ENCODE measurements around the gene TIGD1. TPM values are rescaled to one million over a fixed set of nuclear protein-coding genes. Genes with fewer than 3 reads are reported as not detected.

Gene TIGD1
- polyA plus RNA-seq, 1 donor (not counting 4 experiments of a cell fraction or from before 2014, with no cell fraction given) = 2.3 TPM

GRCh38 chr2:232581725-232582124, 31.4 kb upstream of the TIGD1 start:
- Histone ChIP-seq H3K36me3 (ENCODE audit: control insufficient read depth in 2 of 2, extremely low read depth in 1 of 2, insufficient read depth in 2 of 2, low read length in 2 of 2) (peaks cover 2 to 13% of the 10 kb centered on the region in 2 experiments), H3K9me1 (ENCODE audit: control insufficient read depth, extremely low read depth, insufficient read depth, low read length) (no peaks in the 10 kb centered on the region), H3K4me1 (ENCODE audit: control insufficient read depth, extremely low read depth, insufficient read depth, low read length) (no peaks in the 10 kb centered on the region), H3K9ac (ENCODE audit: control insufficient read depth, extremely low read depth, insufficient read depth, low read length) (no peak overlapping the region), H3K27me3 (ENCODE audit: control insufficient read depth, extremely low read depth, insufficient read depth, low read length) (no peaks in the 10 kb centered on the region), H3K79me2 (ENCODE audit: control insufficient read depth, insufficient read depth, low read length) (no peaks in the 10 kb centered on the region), H4K20me1 (ENCODE audit: control insufficient read depth, extremely low read depth, insufficient read depth, low read length) (no peaks in the 10 kb centered on the region), H3K4me3 (ENCODE audit: control insufficient read depth in 2 of 3, extremely low read depth in 1 of 3, insufficient read depth in 2 of 3, low read depth in 1 of 3, low read length in 3 of 3) (no peak overlapping the region), H3K27ac (ENCODE audit: control insufficient read depth, insufficient read depth, low read length) (no peak overlapping the region), H3K9me3 (ENCODE audit: control insufficient read depth, low read depth, low read length) (no peaks in the 10 kb centered on the region), H2AFZ (ENCODE audit: control insufficient read depth, low read length) (no peak overlapping the region), H3K4me2 (ENCODE audit: control insufficient read depth, extremely low read depth, insufficient read depth, low read depth, low read length) (no peak overlapping the region)
- dilution Hi-C loops (cut with MboI; ENCODE audit: extremely low pct_ligation_motif_present, low sequenced_read_pairs) = no loop called here
- DNase-seq (ENCODE audit: low read depth, low spot score) = no peak
- FAIRE-seq = no peak
- no peak for TF ChIP-seq EZH2 (IDR thresholded peaks at IDR 0.05; ENCODE audit: low read length)
- TF ChIP-seq CTCF (optimal IDR thresholded peaks at IDR 0.05 in 1 of 3, IDR thresholded peaks at IDR 0.05 in 1 of 3, conservative IDR thresholded peaks at IDR 0.05 in 1 of 3; ENCODE audit: extremely low read depth in 1 of 3, insufficient read depth in 2 of 3, low read length in 3 of 3) = no peak

GRCh38 chr2:232580648-232580981, 30.3 kb upstream of the TIGD1 start:
- H3K36me3 ChIP-seq (ENCODE audit: control insufficient read depth in 2 of 2, extremely low read depth in 1 of 2, insufficient read depth in 2 of 2, low read length in 2 of 2) = peaks cover 2 to 13% of the 10 kb centered on the region in 2 experiments
- dilution Hi-C loops (cut with MboI; ENCODE audit: extremely low pct_ligation_motif_present, low sequenced_read_pairs) = no loop called here

More at GRCh38 chr2:232580648-232580981, 30.3 kb upstream of the TIGD1 start:
- Histone ChIP-seq H3K4me1 (ENCODE audit: control insufficient read depth, extremely low read depth, insufficient read depth, low read length) (no peaks in the 10 kb centered on the region), H3K27me3 (ENCODE audit: control insufficient read depth, extremely low read depth, insufficient read depth, low read length) (no peaks in the 10 kb centered on the region), H4K20me1 (ENCODE audit: control insufficient read depth, extremely low read depth, insufficient read depth, low read length) (no peaks in the 10 kb centered on the region), H3K9me3 (ENCODE audit: control insufficient read depth, low read depth, low read length) (no peaks in the 10 kb centered on the region), H3K4me2 (ENCODE audit: control insufficient read depth, extremely low read depth, insufficient read depth, low read depth, low read length) (no peak overlapping the region), H3K27ac (ENCODE audit: control insufficient read depth, insufficient read depth, low read length) (no peak overlapping the region), H3K4me3 (ENCODE audit: control insufficient read depth in 2 of 3, extremely low read depth in 1 of 3, insufficient read depth in 2 of 3, low read depth in 1 of 3, low read length in 3 of 3) (no peak overlapping the region), H2AFZ (ENCODE audit: control insufficient read depth, low read length) (no peak overlapping the region), H3K9ac (ENCODE audit: control insufficient read depth, extremely low read depth, insufficient read depth, low read length) (no peak overlapping the region), H3K9me1 (ENCODE audit: control insufficient read depth, extremely low read depth, insufficient read depth, low read length) (no peaks in the 10 kb centered on the region), H3K79me2 (ENCODE audit: control insufficient read depth, insufficient read depth, low read length) (no peaks in the 10 kb centered on the region)
- FAIRE-seq (no peak), DNase-seq (ENCODE audit: low read depth, low spot score) (no peak)
- TF ChIP-seq EZH2 (IDR thresholded peaks at IDR 0.05; ENCODE audit: low read length) (no peak), CTCF (optimal IDR thresholded peaks at IDR 0.05 in 1 of 3, IDR thresholded peaks at IDR 0.05 in 1 of 3, conservative IDR thresholded peaks at IDR 0.05 in 1 of 3; ENCODE audit: extremely low read depth in 1 of 3, insufficient read depth in 2 of 3, low read length in 3 of 3) (no peak)

All from keratinocyte (primary cell).